Activated CD4-positive, alpha-beta T cell treated with anti-CD3 and anti-CD28 coated beads, Interleukin-2, amount 10 ng/mL, durations not matched to agents 24 days and 14 days (primary cell): ENCODE results near the gene MKKS. TPM values are rescaled to one million over a fixed set of nuclear protein-coding genes. Genes with fewer than 3 reads are reported as not detected.
"Not testable (repeated sequence)": the region's sequence is repeated elsewhere in the genome, so short reads cannot be mapped to it uniquely, and the experiment has no call there.

Experiments used
- DNase-seq: peaks from one replicate; pipeline ENCODE4 v3.0.0; 2022
- H3K27ac Mint-ChIP-seq: one replicate; pipeline ENCODE4 v1.8.0; 2022; ENCODE audit warnings: mild to moderate bottlenecking, mixed read lengths
- H3K27me3 Mint-ChIP-seq: one replicate; pipeline ENCODE4 v1.8.0; 2022; ENCODE audit warnings: mixed read lengths
- H3K36me3 Mint-ChIP-seq: one replicate; pipeline ENCODE4 v1.8.0; 2022; ENCODE audit warnings: low read depth, mild to moderate bottlenecking, mixed read lengths
- H3K4me1 Mint-ChIP-seq: one replicate; pipeline ENCODE4 v1.8.0; 2021; ENCODE audit warnings: mixed read lengths
- H3K4me3 Mint-ChIP-seq: one replicate; pipeline ENCODE4 v1.8.0; 2022; ENCODE audit warnings: mild to moderate bottlenecking, moderate library complexity, mixed read lengths
- H3K9me3 Mint-ChIP-seq: one replicate; pipeline ENCODE4 v1.8.0; 2021; ENCODE audit warnings: mixed read lengths
- intact Hi-C: fragments of 100-400 bp; cut with micrococcal nuclease; formaldehyde crosslinking; loops from one replicate; pipeline ENCODE4 v1.15.1; 2023
- total RNA-seq: library from RNA; stranded (reverse); gene quantifications from 2 replicates; pipeline ENCODE4 v1.2.3, GENCODE V29; 2022

MKKS gene
- total RNA-seq, 1 donor from 2014 or later, result 8.0 TPM

DNA sequence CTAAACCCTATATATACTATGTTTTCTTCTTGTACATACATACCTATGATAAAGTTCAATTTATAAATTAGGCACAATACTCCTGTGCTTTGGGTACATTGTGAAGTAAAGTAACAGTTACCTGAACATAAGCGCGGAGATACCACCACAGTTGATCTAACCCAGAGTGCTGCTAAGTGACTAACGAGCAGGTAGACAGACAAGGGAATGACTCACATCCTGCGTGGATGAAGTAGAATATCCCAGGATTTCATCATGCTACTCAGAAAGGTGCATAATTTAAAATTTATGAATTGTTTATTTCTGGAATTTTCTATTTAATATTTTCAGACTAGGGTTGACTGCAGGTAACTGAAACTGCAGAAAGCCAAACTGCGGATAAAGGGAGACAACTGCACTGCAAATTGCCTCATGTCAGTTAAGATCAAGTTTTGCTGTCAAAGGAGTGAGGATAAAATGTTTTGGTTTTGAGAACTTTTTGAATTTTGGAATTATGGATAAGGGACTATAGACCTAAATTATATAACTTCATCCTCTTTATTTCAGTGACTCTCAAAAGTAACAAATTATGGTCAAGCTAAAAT is 14.4 kb downstream of the MKKS start:
- DNase-seq, result no peak
- intact Hi-C loops, result loop anchor here (10.0 kb wide), 1 partner anchor 105 kb away; no protein-coding TSS in a partner anchor
- H3K27me3 Mint-ChIP-seq, result no peaks in the 10 kb centered on the region
- peaks cover 12% of the 10 kb centered on the region for H3K36me3 Mint-ChIP-seq
- no peaks in the 10 kb centered on the region for H3K9me3 Mint-ChIP-seq
- no peaks in the 10 kb centered on the region for H3K4me1 Mint-ChIP-seq
- no peak overlapping the region for H3K4me3 Mint-ChIP-seq
- H3K27ac Mint-ChIP-seq, result no peak overlapping the region

DNA sequence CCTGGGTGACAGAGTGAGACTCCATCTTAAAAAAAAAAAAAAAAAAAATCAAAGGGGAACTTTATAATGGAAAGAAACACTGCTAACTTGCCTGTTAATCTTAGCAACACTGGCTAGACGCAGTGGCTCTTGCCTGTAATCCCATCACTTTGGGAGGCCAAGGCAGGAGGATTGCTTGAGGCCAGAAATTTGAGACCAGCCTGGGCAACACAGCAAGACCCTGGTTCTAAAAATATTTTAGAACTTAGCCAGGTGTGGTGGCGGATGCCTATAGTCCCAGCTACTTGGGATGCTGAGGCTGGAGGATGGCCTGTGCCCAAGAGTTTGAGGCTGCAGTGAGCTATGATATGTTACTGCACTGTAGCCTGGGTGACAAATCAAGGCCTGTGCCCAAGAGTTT is 16.8 kb downstream of the MKKS start:
- DNase-seq, H3K9me3 Mint-ChIP-seq, H3K36me3 Mint-ChIP-seq, intact Hi-C loops, H3K4me3 Mint-ChIP-seq, H3K4me1 Mint-ChIP-seq, H3K27me3 Mint-ChIP-seq, H3K27ac Mint-ChIP-seq: not testable (repeated sequence)

DNA sequence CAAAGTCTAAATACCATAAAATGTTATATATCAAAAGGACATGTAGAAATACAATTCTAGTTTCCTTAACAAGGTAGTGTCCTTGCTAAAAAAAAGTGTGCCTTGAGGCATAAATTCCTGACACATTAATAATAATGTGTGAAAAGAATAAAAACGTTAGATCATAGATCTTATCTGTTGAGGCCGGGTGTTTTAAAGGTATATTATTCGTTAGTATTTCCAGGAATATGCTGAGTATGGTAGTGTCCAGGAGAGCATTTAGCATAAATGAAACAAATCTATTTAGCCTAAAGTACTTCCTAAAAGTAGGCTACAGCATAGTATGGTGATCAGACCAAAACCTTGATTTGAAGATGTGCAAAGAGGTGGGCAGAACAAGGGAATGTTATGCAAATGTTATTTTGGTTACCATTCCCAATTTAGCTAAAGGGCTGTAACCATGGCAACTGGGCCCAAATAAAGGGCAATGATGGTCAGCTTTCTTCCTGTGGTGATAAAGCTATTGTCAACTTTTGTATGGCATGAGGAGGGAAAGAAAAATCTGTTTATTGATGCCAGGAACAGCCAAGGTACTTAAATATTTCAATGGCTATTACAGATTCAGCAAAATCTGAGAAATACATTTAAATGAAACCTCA is 18.9 kb downstream of the MKKS start:
- H3K36me3 Mint-ChIP-seq, result peaks cover 9% of the 10 kb centered on the region
- H3K4me3 Mint-ChIP-seq, result no peak overlapping the region
- no peaks in the 10 kb centered on the region for H3K27me3 Mint-ChIP-seq
- H3K9me3 Mint-ChIP-seq, result no peaks in the 10 kb centered on the region
- no peak for DNase-seq
- no peak overlapping the region for H3K27ac Mint-ChIP-seq
- intact Hi-C loops, result no loop called here
- H3K4me1 Mint-ChIP-seq, result no peaks in the 10 kb centered on the region

DNA sequence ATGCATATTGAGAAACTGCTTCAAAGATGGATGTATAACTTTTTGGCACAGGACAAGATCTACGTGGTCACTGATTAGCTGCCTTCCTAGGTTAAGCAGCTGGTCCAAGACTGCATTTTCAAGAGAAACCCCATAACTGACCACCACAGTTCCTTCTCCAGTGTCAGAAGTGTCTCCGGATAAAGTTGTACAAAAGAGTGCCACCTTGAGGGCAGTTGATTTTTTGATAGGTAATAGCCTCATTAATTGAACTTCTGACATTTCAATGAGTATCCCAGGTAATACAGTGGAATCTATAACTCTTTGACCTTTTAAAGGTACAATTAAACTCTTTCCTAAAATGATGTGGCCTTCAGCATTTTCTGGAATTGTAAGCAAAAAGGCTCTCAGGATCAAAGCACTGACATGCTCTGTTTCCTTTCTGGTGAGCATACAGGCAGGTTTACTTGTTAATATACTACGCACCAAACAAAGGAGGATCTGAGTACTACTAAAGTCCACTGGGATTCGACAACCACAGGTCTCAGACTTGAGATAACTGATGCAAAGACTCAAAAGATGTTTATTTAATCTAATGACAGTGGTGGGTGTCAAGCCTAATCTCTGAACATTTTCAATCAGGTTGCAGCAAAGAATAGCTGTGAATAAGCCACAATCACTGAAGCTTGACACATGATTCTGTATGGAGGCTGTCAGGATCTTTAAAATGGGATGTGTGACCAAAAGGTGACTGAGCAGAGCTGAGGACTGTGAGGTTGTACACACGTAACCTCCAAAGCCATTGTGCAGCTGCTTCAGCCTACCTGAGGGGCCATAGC is 21.2 kb downstream of the MKKS start:
- no peak for DNase-seq
- H3K36me3 Mint-ChIP-seq, result peaks cover 6% of the 10 kb centered on the region
- intact Hi-C loops, result no loop called here
- H3K9me3 Mint-ChIP-seq, result no peaks in the 10 kb centered on the region
- no peak overlapping the region for H3K4me3 Mint-ChIP-seq
- H3K27me3 Mint-ChIP-seq, result no peaks in the 10 kb centered on the region
- no peaks in the 10 kb centered on the region for H3K4me1 Mint-ChIP-seq
- H3K27ac Mint-ChIP-seq, result no peak overlapping the region

- no peak for DNase-seq
- Mint-ChIP-seq H3K36me3 (peaks cover 3% of the 10 kb centered on the region), H3K9me3 (no peaks in the 10 kb centered on the region), H3K27ac (no peak overlapping the region), H3K4me1 (no peaks in the 10 kb centered on the region), H3K4me3 (no peak overlapping the region), H3K27me3 (no peaks in the 10 kb centered on the region)
- intact Hi-C loops, result no loop called here
Observed at GRCh38 chr20:10411673-10412072, 22.3 kb downstream of the MKKS start.

DNA sequence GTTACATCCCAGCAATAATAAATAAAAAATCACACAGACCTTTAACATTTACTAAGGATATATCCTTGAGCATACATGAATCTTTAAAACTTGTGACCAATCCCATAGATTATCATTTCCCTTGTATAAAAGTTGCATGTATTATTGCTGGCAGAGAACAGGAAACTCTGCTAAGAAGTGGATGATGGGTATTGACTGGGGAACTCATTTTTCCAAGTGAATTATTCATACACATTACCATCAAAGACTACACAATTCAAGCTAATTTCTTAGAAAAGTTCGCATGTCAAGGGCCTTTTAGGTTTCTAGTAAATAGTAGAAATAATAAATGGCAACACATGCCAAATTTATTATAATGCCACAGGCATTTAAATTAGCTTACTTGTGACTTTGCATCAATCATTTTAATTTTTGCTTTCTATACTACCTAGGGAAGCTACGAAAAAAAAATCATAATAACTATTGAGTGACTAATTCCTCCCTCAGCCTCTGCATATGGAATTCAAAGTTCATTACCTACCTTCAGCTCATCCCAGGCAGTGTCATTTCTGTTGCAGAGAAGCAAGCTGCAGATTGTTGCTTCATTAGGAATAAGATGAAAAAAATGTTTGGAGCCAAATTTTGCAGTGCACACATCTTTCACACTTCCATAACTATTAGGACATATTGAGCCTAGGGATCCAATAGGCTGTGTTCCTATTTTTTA is 25.8 kb downstream of the MKKS start:
- no peaks in the 10 kb centered on the region for H3K9me3 Mint-ChIP-seq
- no peak for DNase-seq
- H3K27ac Mint-ChIP-seq, result no peak overlapping the region
- H3K4me1 Mint-ChIP-seq, result peaks cover 7% of the 10 kb centered on the region
- no peak overlapping the region for H3K4me3 Mint-ChIP-seq
- intact Hi-C loops, result no loop called here
- H3K36me3 Mint-ChIP-seq, result peaks cover 8% of the 10 kb centered on the region
- no peaks in the 10 kb centered on the region for H3K27me3 Mint-ChIP-seq

DNA sequence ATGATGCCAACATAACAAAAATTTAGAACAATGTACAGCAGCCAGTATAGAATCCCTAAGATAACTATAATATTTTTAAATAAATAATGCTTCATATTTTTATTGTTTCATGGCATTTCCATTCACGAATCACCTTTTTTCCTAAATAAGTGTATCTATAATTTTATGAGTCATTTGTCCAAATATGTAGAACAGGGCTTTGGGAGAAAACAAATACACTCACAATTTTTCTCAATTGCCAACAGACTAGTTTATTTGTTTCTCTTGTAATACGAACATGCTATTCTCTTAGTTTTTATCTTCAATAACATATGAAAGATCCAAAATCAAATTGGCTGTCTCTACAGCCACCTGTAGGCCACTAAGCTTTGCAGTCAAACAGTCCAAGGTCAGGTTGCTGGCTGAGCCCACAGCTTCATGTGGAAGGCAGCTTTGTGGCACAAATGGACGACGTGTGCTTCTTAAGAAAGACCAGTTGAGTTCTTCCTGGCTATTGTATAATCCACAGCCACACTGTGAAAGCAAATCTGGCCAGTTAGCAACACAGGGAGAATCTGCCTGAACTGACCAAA is 29.0 kb downstream of the MKKS start:
- intact Hi-C loops, result no loop called here
- H3K4me1 Mint-ChIP-seq, result peaks cover 9% of the 10 kb centered on the region

GRCh38 chr20:10404023-10404628 is 29.9 kb downstream of the MKKS start:
- no peaks in the 10 kb centered on the region for H3K9me3 Mint-ChIP-seq
- H3K36me3 Mint-ChIP-seq, result peaks cover 8% of the 10 kb centered on the region
- no peak overlapping the region for H3K4me3 Mint-ChIP-seq
- intact Hi-C loops, result no loop called here
- no peak for DNase-seq
- no peak overlapping the region for H3K27ac Mint-ChIP-seq
- peaks cover 9% of the 10 kb centered on the region for H3K4me1 Mint-ChIP-seq
- no peaks in the 10 kb centered on the region for H3K27me3 Mint-ChIP-seq

More for the DNA sequence above, 29.0 kb downstream of the MKKS start:
- no peaks in the 10 kb centered on the region for H3K9me3 Mint-ChIP-seq
- H3K36me3 Mint-ChIP-seq, result peaks cover 8% of the 10 kb centered on the region
- no peak for DNase-seq
- H3K27me3 Mint-ChIP-seq, result no peaks in the 10 kb centered on the region
- no peak overlapping the region for H3K27ac Mint-ChIP-seq
- H3K4me3 Mint-ChIP-seq, result no peak overlapping the region

DNA sequence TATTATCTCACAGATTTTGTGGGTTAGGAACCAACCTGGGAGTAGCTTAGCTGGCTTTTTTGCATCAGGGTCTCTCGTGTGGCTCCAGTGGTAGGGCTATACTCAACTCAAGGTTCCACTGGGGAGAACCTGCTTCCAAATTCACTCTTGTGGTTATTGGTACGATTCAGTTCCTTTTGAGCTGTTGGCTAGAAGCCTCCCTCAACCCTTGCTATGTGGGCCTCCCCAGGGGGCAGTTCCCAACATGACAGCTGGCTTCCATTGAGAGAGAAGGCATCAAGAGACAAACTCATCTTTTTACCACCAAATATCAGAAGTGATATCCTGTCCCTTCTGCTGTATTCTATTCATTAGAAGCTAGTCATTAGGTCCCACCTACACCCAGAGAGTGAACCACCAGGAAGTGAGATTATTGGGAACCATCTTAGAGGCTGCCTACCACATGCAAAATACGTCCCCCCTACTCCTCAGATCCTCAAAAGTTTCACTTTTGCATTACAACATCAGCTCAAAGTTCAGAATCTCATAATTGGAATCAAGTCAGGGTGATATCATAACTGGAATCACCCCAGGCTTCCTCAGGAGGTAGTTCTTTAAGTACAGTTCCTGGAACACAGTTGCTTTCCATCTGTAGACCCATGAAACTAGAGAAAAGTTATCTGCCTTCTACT is 30.9 kb downstream of the MKKS start:
- no peak overlapping the region for H3K27ac Mint-ChIP-seq
- H3K4me1 Mint-ChIP-seq, result peaks cover 9% of the 10 kb centered on the region
- intact Hi-C loops, result no loop called here
- DNase-seq, result no peak
- H3K4me3 Mint-ChIP-seq, result no peak overlapping the region
- H3K27me3 Mint-ChIP-seq, result no peaks in the 10 kb centered on the region
- H3K9me3 Mint-ChIP-seq, result no peaks in the 10 kb centered on the region
- peaks cover 8% of the 10 kb centered on the region for H3K36me3 Mint-ChIP-seq

DNA sequence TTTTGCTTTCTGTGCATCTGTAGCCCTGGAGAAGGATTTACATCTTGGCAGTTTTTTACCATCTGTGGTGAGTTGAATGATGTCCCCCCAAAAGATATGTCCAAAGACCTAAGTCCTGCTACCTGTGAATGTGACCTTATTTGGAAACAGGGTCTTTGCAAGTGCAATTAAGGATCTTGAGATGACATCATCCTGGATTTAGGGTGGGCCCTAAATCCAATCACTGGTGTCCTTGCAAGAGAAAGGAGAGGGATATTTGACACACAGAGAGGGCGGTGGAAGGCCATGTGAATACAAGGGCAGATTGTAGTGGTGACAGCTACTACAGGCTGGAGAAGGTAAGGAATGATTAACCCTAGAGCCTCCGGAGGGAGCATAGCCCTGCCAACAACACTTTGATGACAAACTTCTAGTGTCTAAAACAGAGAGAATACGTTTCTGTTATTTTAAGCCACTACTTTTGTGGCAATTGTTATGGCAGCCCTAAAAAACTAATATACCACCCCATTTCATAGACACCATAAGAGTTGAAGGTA is 35.1 kb downstream of the MKKS start:
- Mint-ChIP-seq H3K27me3 (peaks cover 4% of the 10 kb centered on the region), H3K4me3 (no peak overlapping the region), H3K27ac (no peak overlapping the region), H3K4me1 (peaks cover 5% of the 10 kb centered on the region), H3K9me3 (no peaks in the 10 kb centered on the region), H3K36me3 (peaks cover under 1% of the 10 kb centered on the region)
- no peak for DNase-seq
- intact Hi-C loops, result no loop called here

DNA sequence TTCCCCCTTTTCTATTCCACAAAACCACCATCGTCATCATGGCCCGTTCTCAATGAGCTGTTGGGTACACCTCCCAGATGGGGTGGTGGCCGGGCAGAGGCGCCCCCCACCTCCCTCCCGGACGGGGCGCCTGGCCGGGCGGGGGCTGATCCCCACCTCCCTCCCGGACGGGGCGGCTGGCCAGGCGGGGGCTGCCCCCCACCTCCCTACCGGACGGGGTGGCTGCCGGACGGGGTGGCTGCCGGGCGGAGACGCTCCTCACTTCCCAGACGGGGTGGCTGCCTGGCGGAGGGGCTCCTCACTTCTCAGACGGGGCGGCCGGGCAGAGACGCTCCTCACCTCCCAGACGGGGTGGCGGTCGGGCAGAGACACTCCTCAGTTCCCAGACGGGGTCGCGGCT is 39.3 kb downstream of the MKKS start:
- H3K36me3 Mint-ChIP-seq, intact Hi-C loops, DNase-seq, H3K27me3 Mint-ChIP-seq, H3K9me3 Mint-ChIP-seq, H3K27ac Mint-ChIP-seq, H3K4me1 Mint-ChIP-seq, H3K4me3 Mint-ChIP-seq: not testable (repeated sequence)

GRCh38 chr20:10390709-10391108 is 43.3 kb downstream of the MKKS start:
- H3K9me3 Mint-ChIP-seq, result no peaks in the 10 kb centered on the region
- no peaks in the 10 kb centered on the region for H3K4me1 Mint-ChIP-seq
- no peak overlapping the region for H3K4me3 Mint-ChIP-seq
- H3K36me3 Mint-ChIP-seq, result no peaks in the 10 kb centered on the region
- peaks cover 7% of the 10 kb centered on the region for H3K27me3 Mint-ChIP-seq
- H3K27ac Mint-ChIP-seq, result no peak overlapping the region
- no peak for DNase-seq
- intact Hi-C loops, result no loop called here

DNA sequence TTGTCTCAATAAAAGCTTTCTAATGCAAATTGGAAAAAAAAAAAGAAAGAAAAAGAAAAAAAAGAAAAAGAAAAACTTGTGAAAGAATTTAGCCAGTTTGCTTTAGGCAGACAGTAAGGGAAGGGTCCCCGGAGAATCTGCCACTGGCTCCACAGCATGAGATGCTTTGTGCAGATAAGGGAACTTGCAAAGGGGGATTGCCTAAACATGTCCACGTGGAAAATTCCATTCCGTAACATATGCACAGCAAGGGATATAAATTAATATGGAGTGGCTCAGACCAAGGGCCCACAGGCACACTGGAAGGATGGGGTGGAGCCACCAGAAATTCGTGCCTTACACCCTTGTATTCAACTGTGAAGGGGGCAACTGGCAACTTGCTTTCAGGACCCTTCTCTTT is 45.4 kb downstream of the MKKS start:
- Mint-ChIP-seq H3K27me3 (peaks cover 7% of the 10 kb centered on the region), H3K4me1 (no peaks in the 10 kb centered on the region), H3K4me3 (no peak overlapping the region), H3K36me3 (no peaks in the 10 kb centered on the region), H3K9me3 (no peaks in the 10 kb centered on the region), H3K27ac (no peak overlapping the region)
- intact Hi-C loops, result no loop called here
- peak; percentile 26 for DNase-seq
